ENCODE measurements around the gene SRMS. TPM values are rescaled to one million over a fixed set of nuclear protein-coding genes. Genes with fewer than 3 reads are reported as not detected.

The SRMS gene
- total RNA-seq, 6 donors from 2014 or later = not detected

- Histone ChIP-seq H3K4me1 (peaks cover 0 to 25% (median 15%) of the 10 kb centered on the region in 4 donors), H3K27me3 (no peaks in the 10 kb centered on the region), H3K36me3 (peaks cover 38 to 84% (median 65%) of the 10 kb centered on the region in 4 donors), H3K9me3 (no peaks in the 10 kb centered on the region), H3K27ac (no peak overlapping the region), H3K4me3 (no peak overlapping the region)
- ATAC-seq (ENCODE audit: low FRiP score in 2 of 2) = no peak
- peak in 1 of 2 donors; percentile 81 for DNase-seq
- TF ChIP-seq EP300 (IDR thresholded peaks at IDR 0.05) = no peak
- WGBS, 2 donors = 95 to 97% methylated on average over 11 to 47 of the region's 62 CpGs
Observed at GRCh38 chr20:63564036-63564810, 16.7 kb upstream of the SRMS start.

DNA sequence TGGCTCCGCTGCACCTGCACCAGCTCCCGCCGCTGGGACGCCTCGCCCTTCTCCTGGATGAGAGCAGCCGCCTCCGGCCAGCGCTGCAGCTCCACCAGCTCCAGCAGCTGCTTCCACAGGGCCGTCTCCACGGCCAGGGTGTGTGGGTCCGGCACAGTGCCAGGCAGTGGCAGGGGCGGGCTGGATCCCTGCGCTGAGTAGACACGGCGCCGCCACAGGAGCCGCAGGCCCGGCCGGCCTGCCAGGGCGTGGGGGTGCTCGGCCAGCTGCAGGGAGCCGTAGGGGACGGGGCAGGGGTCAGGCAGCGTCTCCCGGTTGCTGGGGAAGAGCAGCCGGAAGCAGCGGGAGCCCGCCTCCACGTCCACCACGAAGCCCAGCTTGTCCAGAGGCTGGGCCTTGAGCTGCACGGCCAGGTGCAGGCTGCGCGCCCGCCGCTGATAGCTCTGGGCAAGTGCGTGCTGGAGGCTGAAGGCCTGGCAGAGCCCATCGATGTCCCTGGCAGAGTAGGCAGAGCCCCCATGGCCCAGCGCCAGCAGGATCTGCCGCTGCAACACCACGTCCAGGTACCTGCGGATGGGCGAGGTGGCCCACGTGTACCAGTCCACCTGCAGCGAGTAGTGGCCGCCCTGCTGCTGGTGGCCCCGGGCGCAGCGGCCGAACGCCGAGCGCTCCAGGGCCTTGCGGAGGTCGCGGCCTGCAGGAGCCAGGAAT is 15.8 kb upstream of the SRMS start:
- WGBS, 2 donors = 95 to 99% methylated on average over 18 to 42 of the region's 55 CpGs
- DNase-seq (peak in 1 of 2 donors; percentile 83), ATAC-seq (ENCODE audit: low FRiP score in 2 of 2) (no peak)
- no peak overlapping the region for H3K4me3 ChIP-seq
- H3K27me3 ChIP-seq = no peaks in the 10 kb centered on the region
- H3K9me3 ChIP-seq = no peaks in the 10 kb centered on the region
- peaks cover 38 to 89% (median 72%) of the 10 kb centered on the region in 4 donors for H3K36me3 ChIP-seq
- TF ChIP-seq EP300 (IDR thresholded peaks at IDR 0.05) (no peak), POLR2AphosphoS5 (IDR thresholded peaks at IDR 0.05) (no peak), CTCF (IDR thresholded peaks at IDR 0.05) (no peak), POLR2A (IDR thresholded peaks at IDR 0.05) (no peak)
- H3K27ac ChIP-seq = no peak overlapping the region
- peaks cover 0 to 17% (median 7%) of the 10 kb centered on the region in 4 donors for H3K4me1 ChIP-seq

- H3K27ac ChIP-seq = no peak overlapping the region
- no peaks in the 10 kb centered on the region for H3K27me3 ChIP-seq
- 96 to 99% methylated on average over 12 to 49 of the region's 54 CpGs for WGBS, 2 donors
- ATAC-seq (ENCODE audit: low FRiP score in 2 of 2) (no peak), DNase-seq (peak in 1 of 2 donors; percentile 85)
- peaks cover 0 to 9% (median under 1%) of the 10 kb centered on the region in 4 donors for H3K4me1 ChIP-seq
- H3K9me3 ChIP-seq = no peaks in the 10 kb centered on the region
- TF ChIP-seq POLR2A (IDR thresholded peaks at IDR 0.05) (no peak), POLR2AphosphoS5 (IDR thresholded peaks at IDR 0.05) (no peak), EP300 (IDR thresholded peaks at IDR 0.05) (no peak)
- no peak overlapping the region for H3K4me3 ChIP-seq
- H3K36me3 ChIP-seq = peaks cover 38 to 90% (median 73%) of the 10 kb centered on the region in 4 donors
Observed at GRCh38 chr20:63562461-63563224, 15.1 kb upstream of the SRMS start.

GRCh38 chr20:63561624-63562396 is 14.3 kb upstream of the SRMS start:
- TF ChIP-seq POLR2A (IDR thresholded peaks at IDR 0.05) = no peak
- no peak for TF ChIP-seq CTCF (IDR thresholded peaks at IDR 0.05)
- TF ChIP-seq EP300 (IDR thresholded peaks at IDR 0.05) = no peak
- no peak for TF ChIP-seq POLR2AphosphoS5 (IDR thresholded peaks at IDR 0.05)
- Histone ChIP-seq H3K27me3 (no peaks in the 10 kb centered on the region), H3K27ac (no peak overlapping the region), H3K4me3 (no peak overlapping the region), H3K9me3 (no peaks in the 10 kb centered on the region), H3K36me3 (peaks cover 38 to 84% (median 70%) of the 10 kb centered on the region in 4 donors), H3K4me1 (peaks cover 0 to 1% (median 0%) of the 10 kb centered on the region in 4 donors)
- ATAC-seq (ENCODE audit: low FRiP score in 2 of 2) = no peak
- 93 to 98% methylated on average over 9 to 34 of the region's 36 CpGs for WGBS, 2 donors
- peak in 1 of 2 donors; percentile 82 for DNase-seq

- Histone ChIP-seq H3K4me3 (no peak overlapping the region), H3K27ac (no peak overlapping the region), H3K9me3 (no peaks in the 10 kb centered on the region), H3K27me3 (no peaks in the 10 kb centered on the region), H3K36me3 (peaks cover 38 to 78% (median 67%) of the 10 kb centered on the region in 4 donors), H3K4me1 (no peaks in the 10 kb centered on the region)
- DNase-seq (peak in 1 of 2 donors; percentile 64), ATAC-seq (ENCODE audit: low FRiP score in 2 of 2) (no peak)
- WGBS, 2 donors = 86 to 94% methylated on average over 5 to 26 of the region's 26 CpGs
- no peak for TF ChIP-seq POLR2AphosphoS5 (IDR thresholded peaks at IDR 0.05)
Observed at GRCh38 chr20:63560856-63561609, 13.5 kb upstream of the SRMS start.
